GM23338 (cell line): Measurements from ENCODE around the gene ADD1. TPM values are rescaled to one million over a fixed set of nuclear protein-coding genes. Genes with fewer than 3 reads are reported as not detected.

Source experiments
- ATAC-seq: fragments of 200-7000 bp; cut with Tn5 transposase; 3 replicates; pipeline ENCODE4 v1.9.1; 2020
- DNase-seq: peaks from one replicate; pipeline ENCODE4 v3.0.0-alpha.2; 2015; ENCODE audit warnings: low spot score
- H2AFZ ChIP-seq: fragments of 200-600 bp; sonication (generic); 2 replicates; pipeline ENCODE4 v1.8.0; 2016; ENCODE audit warnings: antibody characterized with exemption, mild to moderate bottlenecking, moderate library complexity
- H3F3A ChIP-seq: fragments of 200-600 bp; sonication (generic); replicated peaks from 2 replicates; pipeline ENCODE4 v1.8.0; 2017; ENCODE audit warnings: antibody characterized with exemption, mixed run types, low read depth
- H3K27ac ChIP-seq: fragments of 200-600 bp; sonication (generic); 2 replicates; pipeline ENCODE4 v1.6.1; 2016; ENCODE audit warnings: low read depth
- H3K27me3 ChIP-seq: fragments of 200-600 bp; sonication (generic); 2 replicates; pipeline ENCODE4 v1.8.0; 2016; ENCODE audit warnings: mild to moderate bottlenecking, mixed run types, moderate library complexity; ENCODE audit not compliant: insufficient read depth
- H3K36me3 ChIP-seq: fragments of 200-600 bp; sonication (generic); 2 replicates; pipeline ENCODE4 v1.8.0; 2016; ENCODE audit warnings: mild to moderate bottlenecking; ENCODE audit not compliant: insufficient read depth
- H3K4me1 ChIP-seq: fragments of 200-600 bp; sonication (generic); 2 replicates; pipeline ENCODE4 v1.8.0; 2016; ENCODE audit warnings: mild to moderate bottlenecking, moderate library complexity; ENCODE audit not compliant: insufficient read depth
- H3K4me2 ChIP-seq: fragments of 200-600 bp; sonication (generic); 2 replicates; pipeline ENCODE4 v1.7.1; 2017; ENCODE audit warnings: mixed run types
- H3K4me3 ChIP-seq: fragments of 200-600 bp; sonication (generic); 2 replicates; pipeline ENCODE4 v1.6.1; 2016; ENCODE audit warnings: mixed run types
- H3K79me2 ChIP-seq: fragments of 200-600 bp; sonication (generic); replicated peaks from 2 replicates; pipeline ENCODE4 v1.8.0; 2017; ENCODE audit warnings: mild to moderate bottlenecking; ENCODE audit not compliant: insufficient read depth
- H3K9me2 ChIP-seq: fragments of 200-600 bp; sonication (generic); 2 replicates; pipeline ENCODE4 v1.8.0; 2017; ENCODE audit not compliant: insufficient read depth
- H4K20me1 ChIP-seq: fragments of 200-600 bp; sonication (generic); replicated peaks from 2 replicates; pipeline ENCODE4 v1.8.0; 2017; ENCODE audit warnings: mild to moderate bottlenecking; ENCODE audit not compliant: insufficient read depth
- H3K27ac Mint-ChIP-seq: 2 replicates; pipeline ENCODE4 v1.8.0; 2020; ENCODE audit warnings: inconsistent platforms, mild to moderate bottlenecking, moderate library complexity, mixed read lengths
- H3K27me3 Mint-ChIP-seq: 3 replicates; pipeline ENCODE4 v1.8.0; 2022; ENCODE audit warnings: low read depth, mild to moderate bottlenecking, moderate library complexity, mixed read lengths, inconsistent platforms; ENCODE audit not compliant: insufficient read depth, poor library complexity
- H3K36me3 Mint-ChIP-seq: 3 replicates; pipeline ENCODE4 v1.8.0; 2021; ENCODE audit warnings: low read depth, mild to moderate bottlenecking, inconsistent platforms, moderate library complexity, mixed read lengths
- H3K4me1 Mint-ChIP-seq: 3 replicates; pipeline ENCODE4 v1.8.0; 2020; ENCODE audit warnings: mild to moderate bottlenecking, inconsistent platforms, mixed read lengths
- H3K4me3 Mint-ChIP-seq: 3 replicates; pipeline ENCODE4 v1.8.0; 2021; ENCODE audit warnings: moderate library complexity, mild to moderate bottlenecking, inconsistent platforms, mixed read lengths
- H3K9me3 Mint-ChIP-seq: 3 replicates; pipeline ENCODE4 v1.8.0; 2020; ENCODE audit warnings: moderate library complexity, mild to moderate bottlenecking, inconsistent platforms, mixed read lengths
- CREB1 ChIP-seq: fragments of 250-450 bp; sonication (Bioruptor Pico); IDR thresholded peaks from 2 replicates; pipeline ENCODE4 v1.5.0; 2020; ENCODE audit warnings: low read depth, mild to moderate bottlenecking, moderate library complexity
- EZH2phosphoT487 ChIP-seq: fragments of 200-600 bp; sonication (generic); IDR thresholded peaks from one replicate; pipeline ENCODE4 v1.8.1; 2018; ENCODE audit warnings: antibody characterized with exemption; ENCODE audit not compliant: unreplicated experiment
- JUNB ChIP-seq: IDR thresholded peaks from one replicate; pipeline ENCODE4 v1.6.1; 2016; ENCODE audit warnings: antibody characterized with exemption; ENCODE audit not compliant: unreplicated experiment
- POLR2AphosphoS5 ChIP-seq: IDR thresholded peaks from 2 replicates; pipeline ENCODE4 v1.6.1; 2016; ENCODE audit warnings: antibody characterized with exemption, low read depth
- REST ChIP-seq: IDR thresholded peaks from one replicate; pipeline ENCODE4 v1.6.1; 2018; ENCODE audit warnings: antibody characterized with exemption; ENCODE audit not compliant: unreplicated experiment
- STAT1 ChIP-seq: IDR thresholded peaks from one replicate; pipeline ENCODE4 v1.6.1; 2016; ENCODE audit warnings: antibody characterized with exemption; ENCODE audit not compliant: unreplicated experiment
- ZNF114 ChIP-seq: fragments of 250-450 bp; sonication (Bioruptor Pico); IDR thresholded peaks from 2 replicates; pipeline ENCODE4 v1.5.0; 2020; ENCODE audit warnings: mild to moderate bottlenecking, moderate library complexity
- polyA plus RNA-seq: library from polyadenylated mRNA; unstranded; fragments of >200 nt; fragmentation: Nextera tagmentation; extraction: Ambion mirVana; gene quantifications from 2 replicates; pipeline ENCODE4 v1.2.1, GENCODE V29; 2016
- total RNA-seq: library from RNA; depleted of rRNA; stranded (reverse); fragments of >200 nt; shearing (Covaris generic); gene quantifications from 2 replicates; pipeline ENCODE4 v1.2.3, GENCODE V29; 2014
- TF ChIP-seq, protein P1 (sequence below), 2 experiments: fragments of 200-600 bp in 1 of 2; sonication (generic) in 1 of 2; conservative IDR thresholded peaks; 2 replicates each; pipeline versions ENCODE4 v1.5.1 to v1.6.1; 2016 to 2017; ENCODE audit warnings: antibody characterized with exemption in 2 of 2, low read depth in 2 of 2, mild to moderate bottlenecking in 2 of 2, moderate library complexity in 1 of 2

The ADD1 gene
- total and polyA plus RNA-seq, 2 experiments from 2014 or later: 126 to 144 TPM

- TF ChIP-seq REST: no peak
- no peak for TF ChIP-seq CREB1 (CRISPR knock-in tag)
- TF ChIP-seq JUNB: no peak
- TF ChIP-seq, protein P1, sequence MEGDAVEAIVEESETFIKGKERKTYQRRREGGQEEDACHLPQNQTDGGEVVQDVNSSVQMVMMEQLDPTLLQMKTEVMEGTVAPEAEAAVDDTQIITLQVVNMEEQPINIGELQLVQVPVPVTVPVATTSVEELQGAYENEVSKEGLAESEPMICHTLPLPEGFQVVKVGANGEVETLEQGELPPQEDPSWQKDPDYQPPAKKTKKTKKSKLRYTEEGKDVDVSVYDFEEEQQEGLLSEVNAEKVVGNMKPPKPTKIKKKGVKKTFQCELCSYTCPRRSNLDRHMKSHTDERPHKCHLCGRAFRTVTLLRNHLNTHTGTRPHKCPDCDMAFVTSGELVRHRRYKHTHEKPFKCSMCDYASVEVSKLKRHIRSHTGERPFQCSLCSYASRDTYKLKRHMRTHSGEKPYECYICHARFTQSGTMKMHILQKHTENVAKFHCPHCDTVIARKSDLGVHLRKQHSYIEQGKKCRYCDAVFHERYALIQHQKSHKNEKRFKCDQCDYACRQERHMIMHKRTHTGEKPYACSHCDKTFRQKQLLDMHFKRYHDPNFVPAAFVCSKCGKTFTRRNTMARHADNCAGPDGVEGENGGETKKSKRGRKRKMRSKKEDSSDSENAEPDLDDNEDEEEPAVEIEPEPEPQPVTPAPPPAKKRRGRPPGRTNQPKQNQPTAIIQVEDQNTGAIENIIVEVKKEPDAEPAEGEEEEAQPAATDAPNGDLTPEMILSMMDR (conservative IDR thresholded peaks at IDR 0.05; ENCODE audit: low read depth in 2 of 2): no peak
- TF ChIP-seq POLR2AphosphoS5: no peak
- TF ChIP-seq STAT1: no peak
Measured at GRCh38 chr4:2933566-2934076, 90.0 kb downstream of the ADD1 start (continued).

- peak; percentile 6 for ATAC-seq
- peak overlapping the region; percentile 74 for H3K4me2 ChIP-seq
- Mint-ChIP-seq H3K36me3 (peaks cover 59% of the 10 kb centered on the region), H3K27ac (no peak overlapping the region), H3K4me1 (peaks cover 27% of the 10 kb centered on the region), H3K27me3 (peaks cover 17% of the 10 kb centered on the region), H3K9me3 (no peaks in the 10 kb centered on the region), H3K4me3 (peak overlapping the region; percentile 85)
- no peak for TF ChIP-seq EZH2phosphoT487
- TF ChIP-seq POLR2AphosphoS5: no peak
- TF ChIP-seq, protein P1 (conservative IDR thresholded peaks at IDR 0.05; ENCODE audit: low read depth in 2 of 2): no peak
- TF ChIP-seq ZNF114 (CRISPR knock-in tag): no peak
- peaks cover 23% of the 10 kb centered on the region for H3K36me3 ChIP-seq
- peak; percentile 51 for DNase-seq
- no peaks in the 10 kb centered on the region for H3K27me3 ChIP-seq
- H3K27ac ChIP-seq: no peak overlapping the region
- peaks cover 19% of the 10 kb centered on the region for H4K20me1 ChIP-seq
- H3K4me1 ChIP-seq: peaks cover 4% of the 10 kb centered on the region; the same call in 1 of the 2 replicates
- no peak overlapping the region for H2AFZ ChIP-seq
- H3K79me2 ChIP-seq: peaks cover 19% of the 10 kb centered on the region
- H3K4me3 ChIP-seq: peak overlapping the region; percentile 94
- peaks cover 29% of the 10 kb centered on the region; the same call in 1 of the 2 replicates for H3F3A ChIP-seq
- no peaks in the 10 kb centered on the region for H3K9me2 ChIP-seq
Measured at GRCh38 chr4:2934077-2934812, 90.6 kb downstream of the ADD1 start.
